ENCODE results near the gene LAIR2. TPM values are rescaled to one million over a fixed set of nuclear protein-coding genes. Genes with fewer than 3 reads are reported as not detected.
"Not testable (repeated sequence)": the region's sequence is repeated elsewhere in the genome, so short reads cannot be mapped to it uniquely, and the experiment has no call there.

The LAIR2 gene
- total RNA-seq, 1 donor from 2014 or later, result 77.7 TPM

- no peaks in the 10 kb centered on the region for H3K9me3 Mint-ChIP-seq
- no peaks in the 10 kb centered on the region for H3K36me3 Mint-ChIP-seq (ENCODE audit: low read depth)
- peaks cover 6% of the 10 kb centered on the region for H3K4me1 Mint-ChIP-seq (ENCODE audit: low read depth)
- H3K4me3 Mint-ChIP-seq (ENCODE audit: low read depth), result no peak overlapping the region
- peaks cover 29% of the 10 kb centered on the region for H3K27me3 Mint-ChIP-seq (ENCODE audit: low read depth)
- intact Hi-C loops (cut with micrococcal nuclease), result loop anchor here (10.0 kb wide), 1 partner anchor 65 kb away; no protein-coding TSS in a partner anchor
- no peak for DNase-seq (ENCODE audit: low spot score)
- no peak overlapping the region for H3K27ac Mint-ChIP-seq
Observed at GRCh38 chr19:54489766-54490165, 12.9 kb upstream of the LAIR2 start.

DNA sequence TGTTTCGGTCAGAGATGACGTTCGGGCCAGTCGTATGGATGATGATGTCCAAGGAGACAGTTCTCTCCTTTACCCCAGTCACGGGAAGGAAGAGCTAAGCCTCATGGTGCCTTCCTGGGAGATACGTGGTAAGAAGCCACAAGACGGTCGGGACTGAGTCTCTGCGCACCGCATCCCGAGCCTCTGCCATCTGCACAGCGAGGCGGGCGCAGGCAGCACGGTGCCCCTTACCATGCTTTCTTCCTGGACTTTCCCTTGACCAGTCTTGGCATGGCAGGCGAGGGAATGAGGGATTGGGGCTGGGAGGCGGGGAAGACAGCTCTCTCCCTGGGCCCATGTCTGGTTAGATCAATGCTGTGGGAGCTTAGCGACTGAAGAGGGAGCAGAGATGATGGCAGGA lies 10.1 kb upstream of the LAIR2 start:
- no peak overlapping the region for H3K27ac Mint-ChIP-seq

GRCh38 chr19:54493056-54493455 lies 9.6 kb upstream of the LAIR2 start:
- H3K4me1 Mint-ChIP-seq (ENCODE audit: low read depth); intact Hi-C loops (cut with micrococcal nuclease); H3K9me3 Mint-ChIP-seq; DNase-seq (ENCODE audit: low spot score); H3K36me3 Mint-ChIP-seq (ENCODE audit: low read depth); H3K27ac Mint-ChIP-seq; H3K4me3 Mint-ChIP-seq (ENCODE audit: low read depth): not testable (repeated sequence)
- H3K27me3 Mint-ChIP-seq (ENCODE audit: low read depth), result peaks cover 43% of the 10 kb centered on the region

More for the DNA sequence above, 10.1 kb upstream of the LAIR2 start:
- no peaks in the 10 kb centered on the region for H3K36me3 Mint-ChIP-seq (ENCODE audit: low read depth)
- no peak for DNase-seq (ENCODE audit: low spot score)
- intact Hi-C loops (cut with micrococcal nuclease), result no loop called here
- peaks cover 38% of the 10 kb centered on the region for H3K27me3 Mint-ChIP-seq (ENCODE audit: low read depth)
- H3K9me3 Mint-ChIP-seq, result no peaks in the 10 kb centered on the region
- peaks cover 5% of the 10 kb centered on the region for H3K4me1 Mint-ChIP-seq (ENCODE audit: low read depth)
- H3K4me3 Mint-ChIP-seq (ENCODE audit: low read depth), result no peak overlapping the region

DNA sequence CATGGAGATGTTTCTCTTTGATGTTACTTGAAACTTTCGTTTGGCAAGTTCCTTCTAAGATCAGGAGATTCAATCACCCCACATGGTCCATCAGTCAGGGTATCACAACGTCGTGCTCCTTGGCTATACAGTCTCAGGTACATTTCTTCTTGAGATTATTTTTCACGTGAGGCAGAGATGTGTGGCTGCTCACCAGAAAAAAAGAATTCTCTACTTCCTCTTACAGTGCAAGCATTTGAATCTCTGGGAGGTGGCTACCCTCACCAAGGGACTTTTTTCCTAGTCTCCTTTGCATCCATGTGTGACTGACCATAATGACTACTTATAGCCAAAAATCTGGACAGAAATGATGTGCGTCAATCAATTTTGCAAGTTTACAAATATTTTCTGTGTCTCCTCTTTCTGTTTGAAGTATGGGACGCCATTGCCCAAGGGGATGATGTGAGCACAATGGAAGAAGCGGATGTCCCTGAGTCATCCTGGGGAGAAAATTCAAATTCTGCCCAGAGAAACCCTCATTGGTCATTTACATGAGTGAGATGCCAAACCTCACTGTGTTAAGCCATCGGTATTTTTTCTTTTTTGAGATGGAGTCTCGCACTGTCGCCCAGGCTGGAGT lies 8.6 kb upstream of the LAIR2 start:
- no peak for DNase-seq (ENCODE audit: low spot score)
- peaks cover 12% of the 10 kb centered on the region for H3K4me1 Mint-ChIP-seq (ENCODE audit: low read depth)
- peaks cover 43% of the 10 kb centered on the region for H3K27me3 Mint-ChIP-seq (ENCODE audit: low read depth)
- no peaks in the 10 kb centered on the region for H3K9me3 Mint-ChIP-seq
- no peak overlapping the region for H3K4me3 Mint-ChIP-seq (ENCODE audit: low read depth)
- no peaks in the 10 kb centered on the region for H3K36me3 Mint-ChIP-seq (ENCODE audit: low read depth)
- H3K27ac Mint-ChIP-seq, result no peak overlapping the region
- intact Hi-C loops (cut with micrococcal nuclease), result no loop called here

DNA sequence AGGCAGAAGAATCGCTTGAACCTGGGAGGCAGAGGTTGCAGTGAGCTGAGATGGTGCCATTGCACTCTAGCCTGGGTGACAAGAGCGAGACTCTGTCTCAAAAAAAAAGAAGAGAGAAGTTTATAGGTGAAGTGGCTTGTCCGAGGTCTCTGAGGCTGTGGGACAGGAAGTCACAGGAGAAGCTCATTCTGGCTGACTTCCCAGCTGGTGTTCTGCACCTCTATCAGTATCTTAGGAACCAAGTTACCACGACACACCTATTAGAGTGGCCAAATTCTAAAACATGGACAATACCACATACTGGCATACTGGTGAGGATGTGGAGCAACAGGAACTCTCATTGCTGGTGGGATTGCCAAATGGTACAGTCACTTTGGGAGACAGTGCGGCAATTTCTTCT lies 7.3 kb upstream of the LAIR2 start:
- H3K27ac Mint-ChIP-seq; intact Hi-C loops (cut with micrococcal nuclease); H3K4me3 Mint-ChIP-seq (ENCODE audit: low read depth); H3K36me3 Mint-ChIP-seq (ENCODE audit: low read depth); H3K9me3 Mint-ChIP-seq; DNase-seq (ENCODE audit: low spot score): not testable (repeated sequence)
- Mint-ChIP-seq H3K4me1 (ENCODE audit: low read depth) (peaks cover 17% of the 10 kb centered on the region), H3K27me3 (ENCODE audit: low read depth) (peaks cover 39% of the 10 kb centered on the region)

GRCh38 chr19:54497747-54498450 lies 4.7 kb upstream of the LAIR2 start:
- H3K27ac Mint-ChIP-seq; H3K36me3 Mint-ChIP-seq (ENCODE audit: low read depth); H3K4me3 Mint-ChIP-seq (ENCODE audit: low read depth); DNase-seq (ENCODE audit: low spot score); intact Hi-C loops (cut with micrococcal nuclease); H3K9me3 Mint-ChIP-seq: not testable (repeated sequence)
- Mint-ChIP-seq H3K27me3 (ENCODE audit: low read depth) (peaks cover 35% of the 10 kb centered on the region), H3K4me1 (ENCODE audit: low read depth) (peaks cover 25% of the 10 kb centered on the region)

- DNase-seq (ENCODE audit: low spot score); H3K9me3 Mint-ChIP-seq; H3K27ac Mint-ChIP-seq; intact Hi-C loops (cut with micrococcal nuclease); H3K36me3 Mint-ChIP-seq (ENCODE audit: low read depth); H3K4me3 Mint-ChIP-seq (ENCODE audit: low read depth): not testable (repeated sequence)
- H3K27me3 Mint-ChIP-seq (ENCODE audit: low read depth), result peaks cover 32% of the 10 kb centered on the region
- peaks cover 28% of the 10 kb centered on the region for H3K4me1 Mint-ChIP-seq (ENCODE audit: low read depth)
Observed at GRCh38 chr19:54498451-54498772, 4.2 kb upstream of the LAIR2 start.

- DNase-seq (ENCODE audit: low spot score); intact Hi-C loops (cut with micrococcal nuclease); H3K9me3 Mint-ChIP-seq; H3K27me3 Mint-ChIP-seq (ENCODE audit: low read depth); H3K27ac Mint-ChIP-seq: not testable (repeated sequence)
- Mint-ChIP-seq H3K4me1 (ENCODE audit: low read depth) (peaks cover 33% of the 10 kb centered on the region), H3K36me3 (ENCODE audit: low read depth) (peaks cover 15% of the 10 kb centered on the region), H3K4me3 (ENCODE audit: low read depth) (peak overlapping the region; percentile 58)
Observed at GRCh38 chr19:54505542-54505941, 2.9 kb downstream of the LAIR2 start.

GRCh38 chr19:54506079-54506478 lies 3.4 kb downstream of the LAIR2 start:
- peaks cover 5% of the 10 kb centered on the region for H3K9me3 Mint-ChIP-seq
- peaks cover 33% of the 10 kb centered on the region for H3K4me1 Mint-ChIP-seq (ENCODE audit: low read depth)
- H3K27me3 Mint-ChIP-seq (ENCODE audit: low read depth), result no peaks in the 10 kb centered on the region
- no peak for DNase-seq (ENCODE audit: low spot score)
- intact Hi-C loops (cut with micrococcal nuclease), result no loop called here
- H3K36me3 Mint-ChIP-seq (ENCODE audit: low read depth), result peaks cover 15% of the 10 kb centered on the region
- H3K4me3 Mint-ChIP-seq (ENCODE audit: low read depth), result peak overlapping the region; percentile 63
- peak overlapping the region; percentile 40 for H3K27ac Mint-ChIP-seq

DNA sequence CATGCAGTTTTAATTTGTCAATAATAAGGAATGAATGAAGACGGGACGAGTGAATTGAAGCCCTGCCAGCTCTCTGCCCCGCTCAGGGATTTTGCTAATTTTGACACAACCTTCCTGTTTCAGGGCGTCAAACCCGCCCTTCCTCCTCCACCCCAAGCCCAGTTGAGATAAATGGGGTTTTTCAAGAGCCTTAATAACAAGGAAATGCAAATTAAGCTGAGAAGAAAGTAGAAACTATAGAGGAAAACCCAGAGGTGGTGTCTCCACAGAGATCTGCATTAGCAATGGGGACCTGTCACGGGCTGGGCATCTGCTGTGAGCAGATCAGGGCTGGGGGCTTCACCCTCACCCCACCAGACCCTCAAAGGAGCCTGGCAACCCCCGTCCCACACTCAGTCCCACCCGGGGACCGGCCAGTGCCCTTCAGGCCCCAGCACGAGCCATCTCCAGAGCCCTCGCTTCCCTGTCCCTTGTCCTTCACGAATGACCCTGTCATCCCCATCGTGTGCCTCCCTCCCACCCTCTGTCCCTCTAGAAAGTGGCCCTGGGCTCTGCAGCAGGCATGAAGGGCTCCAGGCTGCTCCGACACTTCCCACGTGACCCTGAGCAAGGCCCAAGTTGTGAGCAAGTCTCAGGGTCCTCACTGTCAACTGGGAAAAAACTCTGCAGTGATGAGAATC lies 4.5 kb downstream of the LAIR2 start:
- intact Hi-C loops (cut with micrococcal nuclease); H3K27ac Mint-ChIP-seq; H3K27me3 Mint-ChIP-seq (ENCODE audit: low read depth); DNase-seq (ENCODE audit: low spot score); H3K9me3 Mint-ChIP-seq: not testable (repeated sequence)
- H3K36me3 Mint-ChIP-seq (ENCODE audit: low read depth), result peaks cover 15% of the 10 kb centered on the region
- peaks cover 32% of the 10 kb centered on the region for H3K4me1 Mint-ChIP-seq (ENCODE audit: low read depth)
- H3K4me3 Mint-ChIP-seq (ENCODE audit: low read depth), result peak overlapping the region; percentile 17

DNA sequence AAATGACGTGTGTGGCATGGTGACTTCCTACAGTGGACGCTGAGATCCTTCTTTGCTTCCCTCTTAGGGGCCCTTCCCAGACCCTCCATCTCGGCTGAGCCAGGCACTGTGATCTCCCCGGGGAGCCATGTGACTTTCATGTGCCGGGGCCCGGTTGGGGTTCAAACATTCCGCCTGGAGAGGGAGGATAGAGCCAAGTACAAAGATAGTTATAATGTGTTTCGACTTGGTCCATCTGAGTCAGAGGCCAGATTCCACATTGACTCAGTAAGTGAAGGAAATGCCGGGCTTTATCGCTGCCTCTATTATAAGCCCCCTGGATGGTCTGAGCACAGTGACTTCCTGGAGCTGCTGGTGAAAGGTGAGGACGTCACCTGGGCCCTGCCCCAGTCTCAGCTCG lies 5.2 kb downstream of the LAIR2 start:
- Mint-ChIP-seq H3K27me3 (ENCODE audit: low read depth) (no peaks in the 10 kb centered on the region), H3K4me3 (ENCODE audit: low read depth) (no peak overlapping the region), H3K9me3 (peaks cover 5% of the 10 kb centered on the region), H3K4me1 (ENCODE audit: low read depth) (peaks cover 26% of the 10 kb centered on the region), H3K36me3 (ENCODE audit: low read depth) (peaks cover 15% of the 10 kb centered on the region), H3K27ac (no peak overlapping the region)
- DNase-seq (ENCODE audit: low spot score), result no peak
- intact Hi-C loops (cut with micrococcal nuclease), result no loop called here

DNA sequence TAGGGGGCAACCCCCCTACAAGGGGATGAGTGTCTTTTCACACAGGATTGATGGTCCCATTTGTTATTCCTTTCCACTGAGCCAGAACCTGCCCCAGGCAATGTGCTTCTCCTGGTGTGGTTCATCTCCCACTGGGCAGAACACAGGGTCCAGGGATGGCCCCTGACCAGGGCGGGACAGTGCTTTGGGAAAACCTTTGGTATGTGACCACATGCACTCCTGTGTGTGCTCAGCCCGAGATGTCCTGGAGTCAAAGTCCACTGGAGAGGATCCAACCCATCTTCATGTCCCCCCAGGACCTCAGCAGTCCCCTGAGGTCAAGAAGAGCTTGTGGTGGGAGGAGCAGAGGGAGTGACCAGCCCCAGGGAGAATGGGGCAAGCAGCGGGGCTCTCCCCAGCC lies 5.9 kb downstream of the LAIR2 start:
- Mint-ChIP-seq H3K4me1 (ENCODE audit: low read depth) (peaks cover 22% of the 10 kb centered on the region), H3K36me3 (ENCODE audit: low read depth) (peaks cover 15% of the 10 kb centered on the region)
- H3K27me3 Mint-ChIP-seq (ENCODE audit: low read depth); H3K27ac Mint-ChIP-seq; DNase-seq (ENCODE audit: low spot score); H3K4me3 Mint-ChIP-seq (ENCODE audit: low read depth); intact Hi-C loops (cut with micrococcal nuclease); H3K9me3 Mint-ChIP-seq: not testable (repeated sequence)
